Lung (tissue), 12 donors: ENCODE results near the gene GSTM4. TPM values are rescaled to one million over a fixed set of nuclear protein-coding genes. Genes with fewer than 3 reads are reported as not detected.

Experiments
- ATAC-seq: fragments of 200-7000 bp; cut with Tn5 transposase; one replicate; pipeline ENCODE4 v1.9.1; 2020; ENCODE audit warnings: moderate number of reproducible peaks; ENCODE audit not compliant: insufficient read depth, low FRiP score
- DNase-seq, 3 donors: peaks; one replicate each; pipeline ENCODE4 v3.0.0-alpha.2; 2013 to 2017
- H3K27ac ChIP-seq, 2 donors: one replicate each; pipeline ENCODE4 v1.5.1; 2013; ENCODE audit warnings: mild to moderate bottlenecking in 2 of 2, moderate library complexity in 2 of 2, control low read depth in 1 of 2, inconsistent platforms in 1 of 2, low read depth in 1 of 2, low read length in 1 of 2
- H3K27me3 ChIP-seq, 3 donors: one replicate each; pipeline ENCODE4 v1.5.1; 2013; ENCODE audit warnings: low read length in 2 of 3; ENCODE audit not compliant: control insufficient read depth in 3 of 3, insufficient read depth in 3 of 3
- H3K36me3 ChIP-seq, 4 donors: one replicate each; pipeline ENCODE4 v1.5.1; 2013; ENCODE audit warnings: low read length in 4 of 4, mild to moderate bottlenecking in 1 of 4, moderate library complexity in 1 of 4; ENCODE audit not compliant: control insufficient read depth in 4 of 4, insufficient read depth in 4 of 4
- H3K4me1 ChIP-seq, 5 donors: one replicate each; pipeline ENCODE4 v1.5.1; 2013; ENCODE audit warnings: low read length in 5 of 5, mild to moderate bottlenecking in 2 of 5, moderate library complexity in 1 of 5; ENCODE audit not compliant: control insufficient read depth in 5 of 5, insufficient read depth in 5 of 5
- H3K4me3 ChIP-seq: one replicate; pipeline ENCODE4 v1.5.1; 2013; ENCODE audit warnings: mild to moderate bottlenecking, control low read depth, moderate library complexity
- H3K9ac ChIP-seq, 2 donors: one replicate each; pipeline ENCODE4 v1.5.1; 2013; ENCODE audit warnings: low read length in 2 of 2, control low read depth in 1 of 2; ENCODE audit not compliant: insufficient read depth in 1 of 2
- H3K9me3 ChIP-seq, 4 donors: one replicate each; pipeline ENCODE4 v1.5.1; 2013; ENCODE audit warnings: low read length in 3 of 4, mild to moderate bottlenecking in 1 of 4, moderate library complexity in 1 of 4; ENCODE audit not compliant: control insufficient read depth in 4 of 4, insufficient read depth in 3 of 4
- CTCF ChIP-seq: IDR thresholded peaks from 2 replicates; pipeline ENCODE4 v1.5.1; 2012; ENCODE audit warnings: mild to moderate bottlenecking; ENCODE audit errors: control extremely low read depth, extremely low read depth
- WGBS, 2 donors: extraction: QIAGEN DNeasy Blood & Tissue Kit; methylation state at CpG; one replicate each; pipeline ENCODE4 v1.1.7; 2013; 5-methylcytosine and 5-hydroxymethylcytosine counted together
- polyA plus RNA-seq, 2 donors: library from polyadenylated mRNA; stranded (reverse); fragments of 200-250 nt; gene quantifications; one replicate each; pipeline ENCODE4 v1.2.1, GENCODE V29; 2013
- total RNA-seq, 2 donors: library from RNA; depleted of rRNA in 1 of 2; stranded (reverse); fragments of >200 nt in 1 of 2; gene quantifications; one replicate each; pipeline ENCODE4 v1.2.1, GENCODE V29; 2014 to 2021
- donor health status: control.
- donor health status: control.
- donor health status: Bipolar disorder and iron deficiency.
- donor health status: healthy.
- donor health status: DM: yes; HTN: yes; CAD: no.

GSTM4 gene
- total and polyA plus RNA-seq, 4 donors: 8.8 to 19.7 (median 17.9) TPM

GRCh38 chr1:109628540-109629321 lies 27.2 kb upstream of the GSTM4 start:
- TF ChIP-seq CTCF: no peak
- Histone ChIP-seq H3K4me1 (peaks cover 0 to 22% (median 6%) of the 10 kb centered on the region in 5 donors), H3K27me3 (no peaks in the 10 kb centered on the region), H3K36me3 (peaks cover 0 to 55% (median 24%) of the 10 kb centered on the region in 4 donors), H3K9ac (no peak overlapping the region), H3K27ac (no peak overlapping the region), H3K9me3 (no peaks in the 10 kb centered on the region), H3K4me3 (no peak overlapping the region)
- no peak for DNase-seq
- ATAC-seq: no peak
- 91 to 93% methylated on average over 23 of the region's 23 CpGs for WGBS, 2 donors

- H3K4me3 ChIP-seq: no peak overlapping the region
- H3K36me3 ChIP-seq: peaks cover 0 to 55% (median 24%) of the 10 kb centered on the region in 4 donors
- TF ChIP-seq CTCF: no peak
- no peak overlapping the region for H3K9ac ChIP-seq
- no peaks in the 10 kb centered on the region for H3K27me3 ChIP-seq
- peaks cover 0 to 14% (median 0%) of the 10 kb centered on the region in 5 donors for H3K4me1 ChIP-seq
- H3K27ac ChIP-seq: no peak overlapping the region
- H3K9me3 ChIP-seq: no peaks in the 10 kb centered on the region
- no peak for DNase-seq
- no peak for ATAC-seq
- 89 to 93% methylated on average over 10 of the region's 10 CpGs for WGBS, 2 donors
These were observed 26.4 kb upstream of the GSTM4 start for GRCh38 chr1:109629372-109630030.

- TF ChIP-seq CTCF: no peak
- H3K4me3 ChIP-seq: no peak overlapping the region
- no peak for DNase-seq
- H3K27ac ChIP-seq: no peak overlapping the region
- WGBS, 2 donors: 78 to 83% methylated on average over 25 to 30 of the region's 30 CpGs
- H3K9me3 ChIP-seq: no peaks in the 10 kb centered on the region
- no peak overlapping the region for H3K9ac ChIP-seq
- peaks cover 0 to 6% (median 0%) of the 10 kb centered on the region in 5 donors for H3K4me1 ChIP-seq
- peaks cover 0 to 55% (median 24%) of the 10 kb centered on the region in 4 donors for H3K36me3 ChIP-seq
- no peak for ATAC-seq
- H3K27me3 ChIP-seq: no peaks in the 10 kb centered on the region
These were observed 25.6 kb upstream of the GSTM4 start for GRCh38 chr1:109630081-109630897.
